H7 (cell line): Measurements from ENCODE around the gene HOMER3. TPM values are rescaled to one million over a fixed set of nuclear protein-coding genes. Genes with fewer than 3 reads are reported as not detected.

ENCODE experiments used
- DNase-seq: peaks from one replicate; pipeline ENCODE4 v3.0.0; 2012
- H3K27me3 ChIP-seq: 2 replicates; pipeline ENCODE4 v1.6.0; 2011; ENCODE audit warnings: mild to moderate bottlenecking, low read length; ENCODE audit not compliant: control insufficient read depth, insufficient read depth
- H3K36me3 ChIP-seq: replicated peaks from 2 replicates; pipeline ENCODE4 v1.5.1; 2011; ENCODE audit warnings: low read length; ENCODE audit not compliant: control insufficient read depth, insufficient read depth
- H3K4me3 ChIP-seq: 2 replicates; pipeline ENCODE4 v1.5.1; 2011; ENCODE audit warnings: low read depth, mild to moderate bottlenecking, control low read depth, low read length, moderate library complexity; ENCODE audit not compliant: insufficient read depth
- total RNA-seq: library from RNA; depleted of rRNA; stranded (reverse); fragments of >200 nt; shearing (Covaris generic); gene quantifications from 2 replicates; pipeline ENCODE4 v1.2.3, GENCODE V29; 2014; rRNA removed

The HOMER3 gene
- total RNA-seq = 25.1 and 35.7 TPM in 2 replicates

- H3K4me3 ChIP-seq = peak within 1 kb of the TSS; percentile 72
- H3K36me3 ChIP-seq = peaks cover 2% of the 10 kb centered on the region
Observed at GRCh38 chr19:18940769-18941627, at the start of gene HOMER3. Gene HOMER3 (minus strand): TSS chr19:18941217. CDS start chr19:18938982, 2,235 bp downstream.

GRCh38 chr19:18990128-18990708 is 49.2 kb upstream of the HOMER3 start:
- Histone ChIP-seq H3K36me3 (peaks cover 23% of the 10 kb centered on the region), H3K27me3 (no peaks in the 10 kb centered on the region), H3K4me3 (no peak overlapping the region)
- DNase-seq = peak; percentile 62

More at GRCh38 chr19:18940769-18941627, at the start of gene HOMER3:
- peak; percentile 97 for DNase-seq
- peaks cover 7% of the 10 kb centered on the region for H3K27me3 ChIP-seq

- Histone ChIP-seq H3K36me3 (peaks cover 16% of the 10 kb centered on the region), H3K4me3 (no peak overlapping the region), H3K27me3 (no peaks in the 10 kb centered on the region)
- DNase-seq = no peak
Observed at GRCh38 chr19:18989316-18989715, 48.3 kb upstream of the HOMER3 start.

GRCh38 chr19:18987456-18987855 is 46.4 kb upstream of the HOMER3 start:
- Histone ChIP-seq H3K36me3 (peaks cover 3% of the 10 kb centered on the region; the same call in 1 of the 2 replicates), H3K4me3 (no peak overlapping the region), H3K27me3 (no peaks in the 10 kb centered on the region; the same call in none of the 2 replicates)
- DNase-seq = no peak

- H3K36me3 ChIP-seq = no peaks in the 10 kb centered on the region
- H3K27me3 ChIP-seq = no peaks in the 10 kb centered on the region; the same call in none of the 2 replicates
- no peak overlapping the region for H3K4me3 ChIP-seq
- DNase-seq = no peak
Observed at GRCh38 chr19:18985257-18985656, 44.2 kb upstream of the HOMER3 start.

GRCh38 chr19:18984251-18984650 is 43.2 kb upstream of the HOMER3 start:
- H3K27me3 ChIP-seq = no peaks in the 10 kb centered on the region; the same call in none of the 2 replicates
- no peak for DNase-seq
- H3K36me3 ChIP-seq = no peaks in the 10 kb centered on the region
- H3K4me3 ChIP-seq = no peak overlapping the region

- Histone ChIP-seq H3K27me3 (no peaks in the 10 kb centered on the region; the same call in none of the 2 replicates), H3K4me3 (no peak overlapping the region), H3K36me3 (no peaks in the 10 kb centered on the region)
- no peak for DNase-seq
Observed at GRCh38 chr19:18982669-18983068, 41.7 kb upstream of the HOMER3 start.

GRCh38 chr19:18980432-18981020 is 39.5 kb upstream of the HOMER3 start:
- no peaks in the 10 kb centered on the region for H3K36me3 ChIP-seq
- H3K27me3 ChIP-seq = no peaks in the 10 kb centered on the region; the same call in none of the 2 replicates
- no peak for DNase-seq

GRCh38 chr19:18978616-18979015 is 37.6 kb upstream of the HOMER3 start:
- H3K4me3 ChIP-seq = no peak overlapping the region

More at GRCh38 chr19:18980432-18981020, 39.5 kb upstream of the HOMER3 start:
- no peak overlapping the region for H3K4me3 ChIP-seq

GRCh38 chr19:18975869-18976268 is 34.9 kb upstream of the HOMER3 start:
- DNase-seq = no peak
- H3K4me3 ChIP-seq = no peak overlapping the region
- H3K27me3 ChIP-seq = no peaks in the 10 kb centered on the region
- no peaks in the 10 kb centered on the region for H3K36me3 ChIP-seq

More at GRCh38 chr19:18978616-18979015, 37.6 kb upstream of the HOMER3 start:
- no peaks in the 10 kb centered on the region for H3K36me3 ChIP-seq
- DNase-seq = no peak
- no peaks in the 10 kb centered on the region; the same call in 1 of the 2 replicates for H3K27me3 ChIP-seq

- Histone ChIP-seq H3K4me3 (no peak overlapping the region), H3K36me3 (no peaks in the 10 kb centered on the region), H3K27me3 (no peaks in the 10 kb centered on the region)
- DNase-seq = no peak
Observed at GRCh38 chr19:18975011-18975410, 34.0 kb upstream of the HOMER3 start.

GRCh38 chr19:18972851-18973250 is 31.8 kb upstream of the HOMER3 start:
- Histone ChIP-seq H3K27me3 (no peaks in the 10 kb centered on the region), H3K36me3 (no peaks in the 10 kb centered on the region), H3K4me3 (no peak overlapping the region)
- no peak for DNase-seq

- no peak overlapping the region for H3K4me3 ChIP-seq
- DNase-seq = no peak
- no peaks in the 10 kb centered on the region for H3K27me3 ChIP-seq
- H3K36me3 ChIP-seq = no peaks in the 10 kb centered on the region
Observed at GRCh38 chr19:18972301-18972811, 31.3 kb upstream of the HOMER3 start.

GRCh38 chr19:18969931-18970659 is 29.1 kb upstream of the HOMER3 start:
- Histone ChIP-seq H3K36me3 (no peaks in the 10 kb centered on the region), H3K4me3 (no peak overlapping the region), H3K27me3 (no peaks in the 10 kb centered on the region)
- no peak for DNase-seq
